GM21447 (cell line): ENCODE data around the gene DARS1.
A peak's percentile ranks its signal among the peaks of the same experiment; 100 is the strongest.

Experiments used
- ATAC-seq: cut with Tn5 transposase; IDR thresholded peaks from one replicate; pipeline ENCODE4 v1.9.1; 2021; ENCODE audit not compliant: unreplicated experiment

Gene DARS1

DNA sequence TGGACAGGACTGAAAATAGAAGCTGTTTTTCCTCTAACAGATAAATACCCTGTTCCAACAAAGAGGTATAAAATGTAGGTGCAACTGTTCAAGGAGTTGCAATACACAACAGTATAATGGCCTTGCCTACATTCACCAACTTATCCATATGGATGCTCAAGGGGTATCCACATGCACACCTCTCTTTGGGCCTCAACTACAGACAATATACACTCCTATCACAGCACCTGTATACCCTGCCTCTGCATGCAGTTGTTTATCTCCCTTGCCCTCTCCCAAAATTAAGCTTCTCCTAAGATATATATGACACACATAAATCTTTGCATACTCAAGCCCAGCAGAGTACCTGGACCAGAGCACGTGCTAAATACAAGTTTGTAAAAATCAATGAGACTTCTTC is 37.3 kb downstream of the DARS1 start:
- no peak for ATAC-seq

DNA sequence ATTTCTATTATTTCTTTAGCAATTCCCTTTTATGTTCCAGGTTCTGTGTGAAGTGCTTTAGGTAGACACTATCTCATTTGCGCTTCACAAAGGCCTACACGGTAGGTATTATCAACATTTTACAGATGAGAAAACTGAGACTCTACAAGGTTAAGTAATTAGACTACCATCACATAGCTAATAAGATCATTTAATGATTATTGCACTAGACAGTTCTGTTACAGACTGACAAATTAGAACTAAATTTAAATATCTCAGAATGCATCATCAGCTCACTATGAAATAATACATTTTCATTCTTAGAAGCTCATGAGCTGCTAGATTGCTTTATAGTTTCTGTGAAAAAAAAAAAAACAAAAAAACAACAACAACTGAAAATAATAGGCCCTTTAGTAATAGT is 37.9 kb downstream of the DARS1 start:
- ATAC-seq, result no peak

DNA sequence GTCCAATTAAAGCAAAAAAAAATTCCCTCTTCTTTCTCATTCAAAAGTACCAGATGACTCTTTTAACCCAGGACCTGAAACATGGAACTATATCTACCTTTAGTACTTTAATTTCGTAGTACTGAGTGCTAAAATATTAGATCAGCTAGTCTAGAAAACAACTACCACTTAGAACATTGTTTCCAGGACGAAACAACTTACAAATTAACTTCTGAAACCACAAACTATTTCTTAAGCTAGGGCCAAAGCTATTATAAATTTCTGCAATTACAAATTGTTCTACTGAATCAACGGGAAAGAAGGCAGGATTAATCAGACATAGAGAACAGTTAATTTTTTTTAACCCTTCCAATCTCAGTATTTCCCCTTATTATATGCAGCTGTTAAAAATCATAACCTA is 39.9 kb downstream of the DARS1 start:
- no peak for ATAC-seq

DNA sequence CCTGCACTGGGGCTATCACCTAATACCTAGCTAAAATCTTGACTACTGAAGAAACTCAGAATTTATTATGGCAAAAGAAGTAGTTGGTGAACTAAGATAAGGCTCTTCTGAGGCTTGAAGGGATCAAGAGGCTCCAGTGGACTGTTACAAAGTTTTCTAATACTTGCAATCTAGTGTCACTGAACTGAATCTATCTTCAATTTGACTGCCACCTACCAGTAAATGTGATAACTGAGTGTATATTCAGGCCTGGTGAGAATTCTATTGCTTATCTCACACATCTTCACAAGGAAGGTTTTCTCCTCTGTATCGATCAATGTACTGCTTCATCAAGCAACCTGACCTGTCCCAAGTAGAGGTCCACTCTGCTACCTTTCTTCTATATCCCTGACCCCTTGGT is 40.8 kb downstream of the DARS1 start:
- ATAC-seq, result no peak

DNA sequence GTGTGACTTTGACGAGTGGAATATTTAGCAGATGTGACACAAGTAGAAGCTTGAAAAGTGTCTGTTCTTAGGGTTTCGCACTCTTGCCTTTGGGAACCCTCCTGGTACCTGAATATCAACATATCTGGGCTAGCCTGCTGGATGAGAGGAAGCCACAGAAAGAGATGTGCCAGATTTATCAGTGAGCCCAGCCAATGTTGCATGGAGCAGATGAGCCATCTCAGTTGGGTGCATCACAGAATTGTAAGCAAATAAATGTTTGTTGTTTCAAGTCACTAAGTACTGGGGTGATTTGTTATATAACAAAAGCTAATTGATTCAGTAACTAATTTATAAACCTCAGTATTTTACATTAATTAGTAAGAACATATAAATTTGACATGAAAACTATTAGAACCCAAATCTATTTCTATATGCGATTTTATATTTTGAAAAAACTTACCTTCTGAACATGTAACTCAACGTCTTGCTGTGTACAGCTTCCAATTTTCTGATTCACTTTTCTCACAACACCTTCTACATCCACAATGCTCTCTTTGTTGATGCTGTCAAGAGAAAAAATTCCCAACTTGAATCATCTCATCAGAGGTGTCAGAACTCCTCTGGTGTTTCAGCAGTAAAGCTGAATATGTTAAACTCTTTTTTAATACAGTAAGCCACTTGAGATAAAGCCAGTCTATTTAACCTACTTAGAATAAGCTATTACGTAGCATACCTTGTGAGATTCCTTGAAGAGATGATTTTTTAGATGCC is 42.3 kb downstream of the DARS1 start:
- no peak for ATAC-seq

DNA sequence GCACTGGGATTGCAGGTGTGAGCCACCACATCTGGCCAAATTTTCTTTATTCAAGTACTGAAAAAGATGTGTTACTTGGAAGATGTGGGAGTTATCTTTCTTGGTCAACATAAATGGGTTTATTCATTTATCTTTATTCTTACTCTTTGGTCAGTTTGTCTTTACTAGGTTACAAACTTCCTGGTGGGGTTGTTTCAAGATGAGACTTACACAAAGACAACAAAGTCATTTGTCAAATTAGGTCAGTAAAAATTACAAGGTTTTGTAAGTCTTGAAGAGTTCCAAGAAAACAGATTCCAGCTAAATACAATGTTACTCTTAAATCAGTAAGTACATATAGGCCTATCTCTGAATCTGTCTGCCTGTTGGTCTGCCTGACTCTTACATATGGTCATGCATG is 48.9 kb downstream of the DARS1 start:
- no peak for ATAC-seq

DNA sequence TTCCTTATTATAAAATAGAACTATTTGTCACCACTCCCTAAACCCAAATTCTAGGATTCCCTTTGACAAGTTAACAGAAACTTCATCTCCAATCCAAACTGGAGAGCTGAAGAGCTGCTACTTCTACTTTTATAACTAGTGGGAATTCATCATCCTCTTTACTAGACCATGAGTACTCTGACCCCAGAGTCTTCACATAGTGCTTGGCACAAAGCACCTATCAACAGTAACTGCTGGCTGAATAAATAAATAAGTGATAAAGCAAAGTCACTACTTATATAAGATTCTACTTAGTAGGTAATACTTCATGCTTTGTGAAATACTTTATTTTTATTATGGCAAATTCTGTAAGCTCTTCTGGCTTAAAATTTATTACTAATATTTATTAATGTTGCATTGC is 49.5 kb downstream of the DARS1 start:
- no peak for ATAC-seq

DNA sequence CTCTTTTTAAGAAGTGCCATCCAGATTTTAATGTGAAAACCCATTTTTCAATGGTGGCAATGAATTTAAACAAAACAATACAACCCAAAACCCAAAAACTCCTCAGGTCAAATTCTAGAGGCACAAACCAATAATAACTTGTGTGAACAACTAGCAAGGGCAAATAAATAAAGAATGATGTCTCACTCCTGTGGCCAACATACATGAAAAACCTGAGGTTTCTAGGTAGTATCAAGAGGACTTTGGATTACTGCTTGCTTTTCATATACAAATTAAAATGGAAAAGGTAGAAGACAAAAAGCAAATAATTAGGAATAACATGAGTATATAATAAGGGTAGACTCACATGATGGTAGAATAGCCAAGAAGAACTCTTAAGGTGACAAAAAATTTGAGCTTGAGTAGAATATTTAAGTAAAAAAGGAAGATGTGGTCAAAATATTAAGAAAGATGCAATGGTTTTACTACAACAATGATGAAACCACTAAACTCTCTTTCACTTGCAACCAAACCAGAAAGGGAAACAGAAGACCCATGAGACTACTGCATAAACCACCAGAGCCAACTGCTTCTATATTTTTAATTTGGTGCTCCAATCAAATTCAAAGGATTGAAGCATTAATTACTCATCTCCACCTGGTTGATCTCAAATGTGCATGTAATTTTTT is 53.5 kb downstream of the DARS1 start:
- ATAC-seq, result peak; percentile 76

DNA sequence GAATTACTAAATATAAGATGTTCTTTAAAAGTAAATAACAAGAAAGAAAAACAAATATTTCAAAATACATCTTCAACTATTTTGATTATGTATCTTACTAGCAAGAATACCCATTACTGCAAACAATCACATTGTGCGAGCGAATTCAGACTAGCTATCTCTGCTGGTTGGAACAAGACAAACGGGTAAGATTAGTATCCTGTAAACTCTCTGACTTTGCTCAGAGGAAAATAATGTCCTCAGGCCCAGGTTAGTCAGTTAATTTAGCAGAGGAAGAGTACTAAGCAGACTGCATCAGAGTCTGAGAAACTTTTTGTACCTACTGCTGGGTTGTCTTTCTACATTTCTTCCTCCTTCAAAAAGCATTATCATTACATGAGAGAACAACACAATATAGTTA is 58.8 kb downstream of the DARS1 start:
- ATAC-seq, result no peak

DNA sequence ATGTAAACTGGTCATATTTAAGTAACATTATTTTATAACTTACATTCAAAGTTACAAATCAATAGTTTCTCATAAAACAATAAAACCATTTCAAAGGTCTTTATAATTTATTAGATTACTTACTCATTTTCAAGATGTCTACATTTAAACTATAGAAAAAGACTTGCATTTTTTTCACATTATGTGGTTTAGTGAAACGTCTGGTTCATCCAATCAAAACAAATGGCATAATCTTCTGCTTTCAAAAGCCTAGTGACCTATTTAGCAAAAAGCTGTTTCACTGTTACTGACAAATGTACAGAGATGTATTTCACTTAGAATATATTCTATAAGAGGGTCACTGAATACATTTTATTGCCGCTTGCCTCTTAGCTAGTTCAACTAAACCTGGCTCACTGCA is 59.9 kb downstream of the DARS1 start:
- no peak for ATAC-seq

DNA sequence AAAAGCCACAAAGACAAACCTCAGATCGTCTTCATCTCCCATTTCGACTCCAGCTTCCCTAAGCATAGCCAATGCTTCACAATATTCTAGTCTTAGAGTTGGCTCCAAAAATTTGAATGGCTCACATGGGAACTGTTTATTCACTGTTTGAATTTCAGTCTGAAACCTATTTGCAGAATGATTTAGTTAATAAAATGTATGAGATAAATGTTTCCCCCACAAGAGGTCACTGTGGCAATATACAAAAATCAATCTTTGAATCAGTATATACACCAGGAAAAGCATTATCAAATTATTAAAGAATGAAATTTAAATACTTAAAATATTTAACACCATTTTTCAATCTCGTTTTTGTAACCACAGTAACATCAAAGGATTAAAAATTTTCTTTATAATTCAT is 69.2 kb downstream of the DARS1 start:
- ATAC-seq, result no peak

DNA sequence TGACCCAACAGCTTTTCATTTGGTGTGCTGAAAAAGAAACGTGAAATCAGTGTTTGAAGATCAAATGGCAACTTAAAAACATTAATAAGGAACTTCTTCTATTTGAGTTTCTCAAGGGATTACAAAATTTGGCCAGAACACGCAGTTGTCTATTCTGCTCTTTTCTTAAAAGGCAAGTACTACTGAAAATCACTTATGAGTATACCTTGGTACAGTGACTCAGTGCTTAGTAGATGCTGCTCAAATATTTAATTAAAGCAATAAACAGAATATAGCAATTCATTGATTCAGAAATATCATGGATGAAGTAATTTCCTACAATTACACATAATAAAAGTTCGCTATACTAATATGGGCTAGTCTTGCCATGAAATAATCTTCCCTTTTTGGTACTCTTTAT is 70.9 kb downstream of the DARS1 start:
- ATAC-seq, result no peak

DNA sequence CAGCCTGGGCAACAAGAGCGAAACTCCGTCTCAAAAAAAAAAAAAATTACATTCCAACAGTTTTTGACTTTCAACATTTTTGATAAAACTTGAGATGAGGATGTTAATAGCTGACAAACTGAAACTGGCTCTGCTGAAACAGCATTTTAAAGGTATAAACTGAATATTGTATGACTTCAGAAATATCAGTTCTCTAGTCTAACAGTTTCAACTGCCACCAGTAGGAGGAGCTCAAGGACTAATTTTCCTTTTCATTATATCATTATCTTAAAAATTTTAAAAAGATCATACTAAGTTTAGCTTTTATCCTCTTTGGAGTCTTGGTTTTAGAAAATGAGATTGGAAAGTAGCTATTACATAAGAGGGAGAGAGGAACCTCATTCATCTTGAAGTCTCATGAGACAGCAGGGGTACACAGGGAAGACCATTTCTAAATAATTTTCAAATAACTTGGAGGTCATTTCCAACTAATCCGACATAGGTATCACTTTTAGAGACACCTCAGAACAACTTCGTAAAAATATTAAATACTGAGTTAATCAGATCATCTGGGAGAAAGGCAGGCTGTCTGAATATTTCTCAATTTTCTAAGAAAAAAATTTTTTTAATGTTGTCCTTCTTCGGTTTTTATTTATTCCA is 71.6 kb downstream of the DARS1 start:
- no peak for ATAC-seq

DNA sequence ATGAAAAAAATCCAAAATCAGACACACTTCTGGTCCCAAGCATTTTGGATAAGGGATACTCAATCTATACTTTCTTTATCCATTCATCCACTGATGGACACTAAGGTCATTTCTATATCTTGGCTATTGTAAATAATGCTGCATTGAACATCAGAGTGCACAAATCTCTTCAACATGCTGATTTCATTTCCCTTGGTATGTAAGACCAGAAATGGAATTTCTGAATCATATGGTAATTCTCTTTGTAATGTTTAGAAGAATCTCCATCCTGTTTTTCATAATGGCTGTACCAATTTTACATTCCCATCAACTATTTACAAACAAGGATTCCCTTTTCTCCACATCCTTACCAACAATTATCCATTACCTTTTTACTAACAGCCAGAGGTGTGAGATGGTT is 75.5 kb downstream of the DARS1 start:
- ATAC-seq, result no peak

DNA sequence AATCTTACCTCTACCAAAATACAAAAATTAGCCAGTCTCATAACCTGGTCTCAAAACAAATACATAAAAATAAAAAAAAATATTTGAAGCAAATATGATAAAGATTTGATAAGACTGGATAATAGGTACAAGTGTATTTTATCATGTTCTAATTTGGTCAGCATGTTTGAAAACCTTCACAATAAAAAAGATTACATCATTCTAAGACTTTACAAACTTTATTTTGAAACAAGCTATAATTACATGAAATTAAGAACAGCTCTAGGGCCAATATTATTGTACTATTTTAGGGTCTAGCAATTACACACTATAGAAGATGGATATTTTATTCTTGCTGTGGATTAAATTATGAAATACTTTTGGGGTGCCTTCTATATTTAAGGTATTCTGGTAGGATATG is 79.7 kb downstream of the DARS1 start:
- ATAC-seq, result no peak

DNA sequence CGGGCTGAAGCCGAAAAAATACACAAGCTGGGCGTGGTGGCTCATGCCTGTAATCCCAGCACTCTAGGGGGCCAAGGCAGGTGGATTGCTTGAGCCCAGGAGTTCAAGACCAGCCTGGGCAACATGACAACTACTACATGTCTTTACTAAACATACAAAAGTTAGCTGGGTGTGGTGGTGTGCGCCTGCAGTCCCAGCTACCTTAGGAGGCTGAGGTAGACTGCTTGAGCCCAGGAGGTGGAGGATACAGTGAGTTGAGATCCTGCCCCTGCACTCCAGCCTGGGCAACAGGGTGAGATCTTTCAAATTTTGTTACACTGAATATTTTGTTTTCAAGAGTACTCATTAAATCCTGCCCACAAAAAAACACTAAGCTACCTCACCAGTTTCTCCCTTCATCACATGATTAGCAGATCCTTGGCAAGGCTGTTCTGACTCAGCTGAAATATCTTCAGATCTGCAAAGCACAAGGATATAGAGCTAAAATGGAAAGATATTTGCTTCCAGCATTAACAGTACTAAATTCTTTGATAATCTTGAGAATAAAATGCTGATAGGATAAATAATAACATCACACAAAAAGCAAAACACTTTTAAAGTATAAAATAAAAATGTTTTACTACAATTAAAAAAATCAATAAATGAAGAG is 81.0 kb downstream of the DARS1 start:
- no peak for ATAC-seq

DNA sequence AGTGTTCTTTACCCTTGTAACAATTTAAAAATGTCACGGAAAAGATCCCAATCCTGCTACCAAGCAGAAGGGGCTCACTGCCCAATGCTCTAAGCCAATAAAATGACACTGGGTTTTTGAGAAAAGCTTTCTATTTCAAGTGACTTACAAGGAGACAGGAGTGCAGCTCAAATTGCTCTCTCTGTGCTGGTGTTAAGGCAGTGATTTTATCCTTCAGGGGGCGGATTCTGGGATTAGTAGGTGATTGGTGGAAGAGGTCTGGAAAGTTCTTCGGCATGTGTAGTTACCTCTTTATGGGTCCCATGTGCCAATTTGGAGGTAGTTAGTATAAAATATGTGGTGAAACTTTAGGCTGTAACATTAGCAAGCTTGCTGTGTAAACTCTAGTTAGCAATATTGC is 81.8 kb downstream of the DARS1 start:
- ATAC-seq, result no peak

DNA sequence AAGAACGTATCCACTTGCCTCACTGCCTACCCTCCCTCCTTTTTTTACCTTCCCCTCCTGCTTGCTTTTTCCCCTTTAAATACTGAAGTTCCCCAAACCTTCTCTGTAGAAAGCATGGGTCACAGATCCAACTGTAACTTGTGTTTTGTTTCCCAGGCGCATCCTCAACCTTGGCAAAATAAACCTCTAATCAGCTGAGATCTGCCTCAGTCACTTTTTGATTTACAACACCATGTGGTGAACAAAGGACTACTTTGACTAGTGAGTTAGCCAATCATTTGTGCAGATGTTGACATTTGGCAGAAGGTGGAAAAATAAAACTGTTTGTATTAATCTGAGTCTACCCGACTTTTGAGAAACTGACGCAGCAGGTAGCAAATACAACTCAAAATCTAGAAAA is 85.9 kb downstream of the DARS1 start:
- ATAC-seq, result no peak

DNA sequence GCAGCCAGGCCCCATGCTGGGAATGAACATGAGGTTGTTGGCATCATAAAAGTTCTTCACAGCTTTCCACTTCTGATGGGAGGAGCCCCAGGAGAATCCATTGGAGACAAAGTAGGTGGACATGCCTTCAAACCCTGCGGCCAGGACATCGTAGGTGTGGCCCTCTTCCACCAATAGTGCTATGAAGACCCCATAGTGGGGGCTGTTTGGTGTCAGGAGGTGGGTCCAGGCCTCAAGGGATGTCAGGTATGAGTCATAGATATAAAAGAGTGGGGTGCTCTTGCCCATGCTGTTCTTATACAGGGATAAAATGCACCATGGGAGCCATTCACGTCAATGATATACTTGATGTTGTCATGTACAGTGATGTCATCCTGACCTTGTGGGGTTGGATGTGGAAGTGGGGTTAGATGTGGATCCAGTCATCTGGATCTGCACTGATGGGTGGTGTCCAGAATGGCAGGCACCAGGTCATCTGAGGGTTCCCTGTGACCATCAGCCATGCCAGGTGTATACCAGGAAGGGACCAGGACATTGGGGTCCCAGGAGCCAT is 87.1 kb downstream of the DARS1 start:
- no peak for ATAC-seq

DNA sequence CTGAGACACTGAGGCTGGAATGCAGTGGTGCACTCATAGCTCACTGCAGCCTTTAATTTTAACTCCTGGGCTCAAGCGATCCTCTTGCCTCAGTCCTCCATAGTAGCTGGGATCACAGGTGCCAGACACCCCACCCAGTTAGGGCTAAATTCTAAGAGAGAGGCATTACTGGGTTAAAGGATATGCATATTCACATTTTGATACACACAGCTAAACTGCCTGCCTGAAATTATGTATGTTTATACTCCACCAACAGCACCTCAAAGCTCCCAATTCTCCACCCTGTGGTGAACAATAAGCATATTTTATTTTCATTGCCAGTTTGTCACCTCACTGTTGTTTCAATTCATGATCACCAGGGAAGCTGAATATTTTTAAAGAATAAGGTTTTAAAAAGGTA is 90.5 kb downstream of the DARS1 start:
- no peak for ATAC-seq

DNA sequence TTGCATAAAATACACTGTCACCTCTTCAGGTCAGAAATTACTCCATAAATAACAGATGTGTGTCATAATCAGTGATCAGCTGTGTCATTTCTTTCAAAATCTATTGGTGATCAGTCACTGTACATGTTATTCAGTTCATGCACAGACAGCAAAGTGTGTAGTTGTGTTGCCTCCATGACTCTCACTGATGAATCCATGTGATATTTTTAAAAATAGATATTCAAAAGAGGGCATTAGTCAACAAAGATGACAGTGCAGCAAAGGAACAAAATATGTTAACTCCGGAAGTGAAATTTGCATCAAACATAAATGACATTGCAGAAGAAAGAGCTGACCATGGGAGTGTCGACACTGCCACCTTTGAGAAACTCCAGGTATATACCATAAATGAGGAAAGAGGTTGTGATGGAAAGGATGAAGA is 92.0 kb downstream of the DARS1 start:
- no peak for ATAC-seq

DNA sequence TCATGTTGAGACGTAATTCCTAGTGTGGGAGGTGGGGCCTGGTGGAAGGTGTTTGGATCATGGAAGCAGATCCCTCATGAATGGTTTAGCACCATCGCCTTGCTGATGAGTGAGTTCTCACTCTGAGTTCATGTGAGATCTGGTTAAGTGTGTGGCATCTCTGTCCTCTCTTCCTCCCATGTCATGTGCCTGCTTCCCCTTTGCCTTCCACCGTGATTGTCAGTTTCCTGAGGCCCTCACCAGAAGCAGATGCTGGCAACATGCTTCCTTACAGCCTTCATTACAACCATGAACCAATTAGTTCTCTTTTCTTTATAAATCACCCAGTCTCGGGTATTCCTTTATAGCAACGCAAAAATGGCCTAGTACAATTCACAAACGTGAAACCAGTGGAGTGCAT is 94.6 kb downstream of the DARS1 start:
- ATAC-seq, result no peak
